ENCODE measurements around the gene LMNTD2.
"Not testable (repeated sequence)": the region's sequence is repeated elsewhere in the genome, so short reads cannot be mapped to it uniquely, and the experiment has no call there.

LMNTD2 gene

GRCh38 chr11:587978-588380 is 27.4 kb upstream of the LMNTD2 start:
- in situ Hi-C loops (cut with MboI; ENCODE audit: low sequenced_read_pairs) = no loop called here

- in situ Hi-C loops (cut with MboI; ENCODE audit: low sequenced_read_pairs) = no loop called here
These were observed 27.0 kb upstream of the LMNTD2 start for GRCh38 chr11:587546-587945.

- in situ Hi-C loops (cut with MboI; ENCODE audit: low sequenced_read_pairs) = no loop called here
These were observed 26.1 kb upstream of the LMNTD2 start for GRCh38 chr11:586376-587316.

- in situ Hi-C loops (cut with MboI; ENCODE audit: low sequenced_read_pairs) = no loop called here
These were observed 23.7 kb upstream of the LMNTD2 start for GRCh38 chr11:584287-584686.

GRCh38 chr11:581752-582151 is 21.2 kb upstream of the LMNTD2 start:
- in situ Hi-C loops (cut with MboI; ENCODE audit: low sequenced_read_pairs) = no loop called here

- in situ Hi-C loops (cut with MboI; ENCODE audit: low sequenced_read_pairs) = no loop called here
These were observed 20.8 kb upstream of the LMNTD2 start for GRCh38 chr11:581342-581741.

GRCh38 chr11:579830-580601 is 19.5 kb upstream of the LMNTD2 start:
- in situ Hi-C loops (cut with MboI; ENCODE audit: low sequenced_read_pairs) = no loop called here

GRCh38 chr11:578276-579035 is 17.9 kb upstream of the LMNTD2 start:
- in situ Hi-C loops (cut with MboI; ENCODE audit: low sequenced_read_pairs) = no loop called here

GRCh38 chr11:577611-577894 is 17.0 kb upstream of the LMNTD2 start:
- in situ Hi-C loops (cut with MboI; ENCODE audit: low sequenced_read_pairs) = no loop called here

- in situ Hi-C loops (cut with MboI; ENCODE audit: low sequenced_read_pairs) = no loop called here
These were observed 16.5 kb upstream of the LMNTD2 start for GRCh38 chr11:576811-577610.

- in situ Hi-C loops (cut with MboI; ENCODE audit: low sequenced_read_pairs) = no loop called here
These were observed 15.6 kb upstream of the LMNTD2 start, which contains the start of gene PHRF1 for GRCh38 chr11:575996-576768. Gene PHRF1 (plus strand): TSS chr11:576470. CDS start chr11:581513, 5,043 bp downstream.

- in situ Hi-C loops (cut with MboI; ENCODE audit: low sequenced_read_pairs) = no loop called here
These were observed 14.9 kb upstream of the LMNTD2 start for GRCh38 chr11:575313-575995.

GRCh38 chr11:574632-575312 is 14.2 kb upstream of the LMNTD2 start:
- in situ Hi-C loops (cut with MboI; ENCODE audit: low sequenced_read_pairs) = no loop called here

GRCh38 chr11:574031-574570 is 13.6 kb upstream of the LMNTD2 start:
- in situ Hi-C loops (cut with MboI; ENCODE audit: low sequenced_read_pairs) = not testable (repeated sequence)

- in situ Hi-C loops (cut with MboI; ENCODE audit: low sequenced_read_pairs) = no loop called here
These were observed 12.7 kb upstream of the LMNTD2 start for GRCh38 chr11:573146-573759.

GRCh38 chr11:571802-572185 is 11.3 kb upstream of the LMNTD2 start:
- in situ Hi-C loops (cut with MboI; ENCODE audit: low sequenced_read_pairs) = no loop called here

- in situ Hi-C loops (cut with MboI; ENCODE audit: low sequenced_read_pairs) = no loop called here
These were observed 8.8 kb upstream of the LMNTD2 start for GRCh38 chr11:569158-569885.
